ENCODE data around the gene NR4A3. TPM values are rescaled to one million over a fixed set of nuclear protein-coding genes. Genes with fewer than 3 reads are reported as not detected.

NR4A3 gene
- total RNA-seq, 2 experiments from 2014 or later, result 0.13 to 0.74 TPM

DNA sequence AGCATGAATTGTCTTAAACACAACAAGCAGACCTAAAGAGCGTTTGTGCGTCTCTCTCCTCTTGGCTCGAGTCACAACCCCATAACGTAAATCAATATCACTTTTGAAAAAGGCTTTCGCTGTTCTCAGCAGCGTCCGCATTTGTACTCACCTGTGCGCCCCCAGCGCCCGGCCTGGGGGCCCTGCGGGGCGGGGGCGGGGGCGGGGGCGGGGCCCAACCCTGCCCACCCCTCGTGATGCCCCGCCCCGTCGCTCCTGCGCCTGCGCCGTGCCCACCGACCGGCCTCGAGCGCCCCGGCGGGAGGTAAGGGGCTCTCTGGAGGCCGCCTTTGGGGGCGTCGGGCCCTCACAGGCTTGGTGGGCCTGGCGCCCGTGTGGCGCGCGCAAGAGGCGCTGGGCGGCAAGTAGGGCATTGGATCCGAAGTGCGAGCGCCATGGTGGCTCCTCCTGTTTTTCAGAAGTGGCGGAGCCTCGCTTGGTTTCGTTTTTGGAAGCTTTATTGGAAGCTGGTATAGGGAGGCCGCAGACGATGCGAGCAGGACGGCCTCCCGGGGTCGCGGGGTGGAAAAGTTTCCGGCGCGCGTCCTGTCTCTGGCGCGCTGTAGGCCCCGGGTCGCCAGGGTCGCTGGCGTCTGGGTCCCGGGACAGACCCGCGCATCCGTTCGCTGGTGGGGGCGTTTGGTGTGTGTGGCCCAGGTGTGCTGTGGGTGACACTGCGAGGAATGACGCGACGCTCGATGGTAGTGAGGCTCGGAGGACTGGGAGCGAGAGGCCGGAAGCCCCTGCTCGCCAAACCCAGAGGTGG, 84.9 kb downstream of the NR4A3 start, which contains the start of gene STX17:
STX17 (plus strand) TSS at position 252 of the 805 bp plus-strand sequence. CDS start 8,586 bp downstream, outside the sequence.
- Histone ChIP-seq H3K36me3 (ENCODE audit: insufficient read depth, low read length) (no peaks in the 10 kb centered on the region), H3K9me2 (ENCODE audit: insufficient read depth, low read length) (no peaks in the 10 kb centered on the region), H2AFZ (ENCODE audit: low read length) (peak within 1 kb of the TSS; percentile 97), H3K4me1 (ENCODE audit: insufficient read depth, low read length, poor library complexity, severe bottlenecking) (peaks cover 8% of the 10 kb centered on the region), H4K20me1 (ENCODE audit: insufficient read depth, low read length) (no peaks in the 10 kb centered on the region), H3K4me2 (ENCODE audit: low read length) (peak within 1 kb of the TSS; percentile 99), H3K27ac (ENCODE audit: low read depth, low read length, poor library complexity, severe bottlenecking) (peak within 1 kb of the TSS; percentile 52), H3K4me3 (ENCODE audit: low read depth, low read length, poor library complexity, severe bottlenecking) (peak within 1 kb of the TSS; percentile 85), H3K9me3 (ENCODE audit: low read length) (no peaks in the 10 kb centered on the region), H3K79me2 (ENCODE audit: insufficient read depth, low read depth, low read length) (peaks cover 6% of the 10 kb centered on the region; the same call in 1 of the 2 replicates)
- TF ChIP-seq EZH2phosphoT487 (IDR thresholded peaks at IDR 0.05; ENCODE audit: borderline replicate concordance, low read depth, low read length), result no peak
- peak; percentile 32; the same call in 1 of the 2 replicates for TF ChIP-seq CTCF (conservative IDR thresholded peaks at IDR 0.05; ENCODE audit: low read length)
- POLR2A ChIA-PET, result interaction anchor here (0.5 to 1.6 kb wide), 3 partner anchors 19 to 396 kb away, joined by 3 to 4 read pairs (median 3); no protein-coding TSS in a partner anchor
- CTCF ChIA-PET (ENCODE audit: unreplicated experiment), result no interaction called here
- BruUV-seq (replicated peaks), result no TSS peak
- intact Hi-C loops (cut with micrococcal nuclease; ENCODE audit: unreplicated experiment), result loop anchor here (2.0 kb wide), 1 partner anchor 88 kb away; no protein-coding TSS in a partner anchor
- peak; percentile 84 for DNase-seq (ENCODE audit: low spot score)

- Histone ChIP-seq H2AFZ (ENCODE audit: low read length) (peak overlapping the region; percentile 84), H4K20me1 (ENCODE audit: insufficient read depth, low read length) (no peaks in the 10 kb centered on the region), H3K27ac (ENCODE audit: low read depth, low read length, poor library complexity, severe bottlenecking) (peak overlapping the region; percentile 52), H3K4me3 (ENCODE audit: low read depth, low read length, poor library complexity, severe bottlenecking) (peak overlapping the region; percentile 85), H3K79me2 (ENCODE audit: insufficient read depth, low read depth, low read length) (peaks cover 6% of the 10 kb centered on the region; the same call in 1 of the 2 replicates), H3K4me2 (ENCODE audit: low read length) (peak overlapping the region; percentile 99), H3K9me3 (ENCODE audit: low read length) (no peaks in the 10 kb centered on the region), H3K4me1 (ENCODE audit: insufficient read depth, low read length, poor library complexity, severe bottlenecking) (peaks cover 8% of the 10 kb centered on the region), H3K9me2 (ENCODE audit: insufficient read depth, low read length) (no peaks in the 10 kb centered on the region), H3K36me3 (ENCODE audit: insufficient read depth, low read length) (no peaks in the 10 kb centered on the region)
- intact Hi-C loops (cut with micrococcal nuclease; ENCODE audit: unreplicated experiment), result loop anchor here (2.0 kb wide), 1 partner anchor 88 kb away; no protein-coding TSS in a partner anchor
- ChIA-PET POLR2A (interaction anchor here (0.5 to 1.6 kb wide), 3 partner anchors 20 to 396 kb away, joined by 3 to 4 read pairs (median 3); no protein-coding TSS in a partner anchor), CTCF (ENCODE audit: unreplicated experiment) (no interaction called here)
- TF ChIP-seq CTCF (conservative IDR thresholded peaks at IDR 0.05; ENCODE audit: low read length), result no peak
- DNase-seq (ENCODE audit: low spot score), result no peak
- no TSS peak for BruUV-seq (replicated peaks)
These were observed 85.5 kb downstream of the NR4A3 start for GRCh38 chr9:99907208-99907532.

DNA sequence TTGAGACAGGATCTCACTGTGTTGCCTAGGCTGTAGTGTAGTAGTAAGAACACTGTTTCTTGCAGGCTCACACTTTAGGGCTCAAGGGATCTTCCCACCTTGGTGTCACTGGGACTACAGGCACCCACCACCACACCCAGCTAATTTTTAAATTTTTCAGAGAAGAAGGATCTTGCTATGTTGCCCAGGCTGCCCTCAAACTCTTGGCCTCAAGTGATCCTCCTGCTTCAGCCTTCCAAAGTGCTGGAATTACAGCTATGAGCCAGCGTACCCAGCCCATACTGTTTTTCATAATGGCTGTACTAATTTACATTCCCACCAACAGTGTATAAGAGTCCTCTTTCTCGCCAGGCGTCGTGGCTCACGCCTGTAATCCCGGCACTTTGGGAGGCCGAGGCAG, 89.9 kb downstream of the NR4A3 start:
- no peak for TF ChIP-seq EZH2phosphoT487 (IDR thresholded peaks at IDR 0.05; ENCODE audit: borderline replicate concordance, low read depth, low read length)
- no peak for TF ChIP-seq CTCF (conservative IDR thresholded peaks at IDR 0.05; ENCODE audit: low read length)
- intact Hi-C loops (cut with micrococcal nuclease; ENCODE audit: unreplicated experiment), result no loop called here
- Histone ChIP-seq H4K20me1 (ENCODE audit: insufficient read depth, low read length) (no peaks in the 10 kb centered on the region), H3K4me1 (ENCODE audit: insufficient read depth, low read length, poor library complexity, severe bottlenecking) (no peaks in the 10 kb centered on the region), H3K36me3 (ENCODE audit: insufficient read depth, low read length) (peaks cover 11% of the 10 kb centered on the region), H3K9me2 (ENCODE audit: insufficient read depth, low read length) (no peaks in the 10 kb centered on the region), H3K27ac (ENCODE audit: low read depth, low read length, poor library complexity, severe bottlenecking) (no peak overlapping the region), H3K9me3 (ENCODE audit: low read length) (no peaks in the 10 kb centered on the region), H3K79me2 (ENCODE audit: insufficient read depth, low read depth, low read length) (peaks cover 6% of the 10 kb centered on the region; the same call in 1 of the 2 replicates), H2AFZ (ENCODE audit: low read length) (no peak overlapping the region), H3K4me2 (ENCODE audit: low read length) (no peak overlapping the region), H3K4me3 (ENCODE audit: low read depth, low read length, poor library complexity, severe bottlenecking) (no peak overlapping the region)
- BruUV-seq (replicated peaks), result no TSS peak
- no peak for DNase-seq (ENCODE audit: low spot score)
- POLR2A ChIA-PET, result no interaction called here
- CTCF ChIA-PET (ENCODE audit: unreplicated experiment), result no interaction called here
